CD4-positive, alpha-beta memory T cell (primary cell): Measurements from ENCODE around the gene ARL6IP4. TPM values are rescaled to one million over a fixed set of nuclear protein-coding genes. Genes with fewer than 3 reads are reported as not detected.

ENCODE experiments used
- CTCF ChIA-PET: fragments of 350-600 bp; sonication (Branson Sonifier 250); formaldehyde crosslinking; loops from one replicate; lab custom pipeline; 2021; ENCODE audit warnings: inconsistent platforms; ENCODE audit not compliant: partially characterized antibody; lab: Charles Lee
- POLR2A ChIA-PET: fragments of 350-600 bp; sonication (Branson Sonifier 250); formaldehyde crosslinking; loops from one replicate; lab custom pipeline; 2021; ENCODE audit not compliant: partially characterized antibody; lab: Charles Lee
- DNase-seq, 5 donors: peaks; one replicate each; pipeline versions ENCODE4 v3.0.0 to v3.0.0-alpha.2; 2020 to 2022; ENCODE audit warnings: mixed read lengths in 1 of 5
- H3K27ac ChIP-seq: one replicate; pipeline ENCODE4 v1.7.0; 2013; ENCODE audit warnings: low read depth, low read length
- H3K27me3 ChIP-seq: 2 replicates; pipeline ENCODE4 v1.7.0; 2013; ENCODE audit warnings: mild to moderate bottlenecking, low read length, moderate library complexity; ENCODE audit not compliant: insufficient read depth
- H3K36me3 ChIP-seq: 2 replicates; pipeline ENCODE4 v1.7.0; 2013; ENCODE audit warnings: mild to moderate bottlenecking, low read length, moderate library complexity; ENCODE audit not compliant: insufficient read depth
- H3K4me1 ChIP-seq: 2 replicates; pipeline ENCODE4 v1.7.0; 2013; ENCODE audit warnings: mild to moderate bottlenecking, low read length, moderate library complexity; ENCODE audit not compliant: insufficient read depth
- H3K4me3 ChIP-seq, 2 donors: one replicate each; pipeline ENCODE4 v1.7.0; 2013; ENCODE audit warnings: low read length in 2 of 2, mild to moderate bottlenecking in 1 of 2
- H3K9me3 ChIP-seq, 2 donors: one replicate each; pipeline ENCODE4 v1.7.0; 2013; ENCODE audit warnings: low read length in 2 of 2, control low read depth in 1 of 2; ENCODE audit not compliant: control insufficient read depth in 1 of 2
- H3K27ac Mint-ChIP-seq, 7 donors: one replicate each; pipeline ENCODE4 v1.8.0; 2020 to 2021; ENCODE audit warnings: mixed read lengths in 7 of 7, mild to moderate bottlenecking in 6 of 7, inconsistent platforms in 3 of 7, moderate library complexity in 3 of 7
- H3K27me3 Mint-ChIP-seq, 2 donors: one replicate each; pipeline ENCODE4 v1.8.0; 2020 to 2021; ENCODE audit warnings: mixed read lengths in 2 of 2
- H3K36me3 Mint-ChIP-seq, 2 donors: one replicate each; pipeline ENCODE4 v1.8.0; 2020 to 2021; ENCODE audit warnings: mixed read lengths in 2 of 2, inconsistent platforms in 1 of 2, mild to moderate bottlenecking in 1 of 2
- H3K4me1 Mint-ChIP-seq, 4 donors: one replicate each; pipeline ENCODE4 v1.8.0; 2020 to 2021; ENCODE audit warnings: mixed read lengths in 4 of 4, mild to moderate bottlenecking in 1 of 4
- H3K4me3 Mint-ChIP-seq, 8 donors: one replicate each; pipeline ENCODE4 v1.8.0; 2020 to 2021; ENCODE audit warnings: mixed read lengths in 8 of 8, mild to moderate bottlenecking in 7 of 8, moderate library complexity in 6 of 8, inconsistent platforms in 3 of 8
- H3K9me3 Mint-ChIP-seq, 8 donors: one replicate each; pipeline ENCODE4 v1.8.0; 2020 to 2021; ENCODE audit warnings: mixed read lengths in 8 of 8, mild to moderate bottlenecking in 5 of 8, inconsistent platforms in 3 of 8, moderate library complexity in 1 of 8
- intact Hi-C: fragments of 100-400 bp; cut with micrococcal nuclease; formaldehyde crosslinking; loops from one replicate; pipeline ENCODE4 v1.15.1; 2023
- polyA plus RNA-seq, 2 donors: library from polyadenylated mRNA; unstranded; fragments of 300-500 nt; fragmentation: Illumina TruSeq; gene quantifications; one replicate each; pipeline ENCODE4 v1.2.3, GENCODE V29; 2021
- total RNA-seq, 2 experiments: library from RNA; stranded (reverse); gene quantifications; one replicate each; pipeline ENCODE4 v1.2.3, GENCODE V29; 2021

The ARL6IP4 gene
- total and polyA plus RNA-seq, 4 experiments from 2014 or later: 159 to 252 (median 182) TPM

- POLR2A ChIA-PET: no interaction called here
- Histone ChIP-seq H3K4me1 (no peaks in the 10 kb centered on the region), H3K4me3 (no peak overlapping the region), H3K36me3 (no peaks in the 10 kb centered on the region), H3K9me3 (no peaks in the 10 kb centered on the region), H3K27me3 (no peaks in the 10 kb centered on the region), H3K27ac (no peak overlapping the region)
- intact Hi-C loops: no loop called here
- Mint-ChIP-seq H3K4me3 (no peak overlapping the region), H3K4me1 (peaks cover 0 to 3% (median 0%) of the 10 kb centered on the region in 4 donors), H3K27me3 (no peaks in the 10 kb centered on the region), H3K27ac (no peak overlapping the region), H3K36me3 (no peaks in the 10 kb centered on the region), H3K9me3 (no peaks in the 10 kb centered on the region)
- CTCF ChIA-PET: no interaction called here
- no peak for DNase-seq
These were observed 14.5 kb downstream of the ARL6IP4 start for GRCh38 chr12:122994781-122995502.

DNA sequence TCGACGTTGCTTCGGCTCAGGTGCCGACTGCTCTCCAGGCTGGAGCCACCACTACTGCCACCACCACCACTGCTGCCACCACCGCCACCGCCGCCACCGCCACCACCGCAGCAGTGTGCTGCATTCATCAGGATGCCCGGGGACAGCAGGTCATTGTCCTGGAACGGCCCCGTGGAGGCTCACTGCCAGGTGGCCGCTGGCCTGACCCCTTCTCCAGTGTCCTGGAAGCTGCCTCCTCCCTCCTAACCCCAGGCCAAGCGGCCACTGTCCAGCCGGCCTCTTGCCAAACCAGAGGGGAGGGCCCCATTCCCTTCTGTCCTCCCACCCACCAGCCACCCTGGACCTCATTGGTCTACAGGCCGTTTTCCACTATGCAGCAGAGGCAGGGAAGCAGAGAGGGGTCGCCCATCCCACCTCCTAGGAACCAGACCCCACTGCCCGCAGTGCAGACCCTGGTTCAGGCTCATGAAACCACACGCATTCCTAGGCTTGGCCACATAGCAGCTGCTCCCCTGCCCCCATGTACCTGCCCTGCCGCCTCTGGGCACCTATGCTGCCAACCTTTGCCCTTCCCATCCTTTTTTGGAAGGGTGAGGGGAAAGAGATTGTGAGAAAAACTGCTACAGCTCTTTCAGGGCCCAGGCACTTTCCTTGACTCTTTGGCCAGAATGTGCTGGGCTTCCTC lies 15.2 kb downstream of the ARL6IP4 start:
- Mint-ChIP-seq H3K27ac (peak overlapping the region in 1 of 7 donors; percentile 35), H3K36me3 (no peaks in the 10 kb centered on the region), H3K4me3 (no peak overlapping the region), H3K27me3 (no peaks in the 10 kb centered on the region), H3K4me1 (peaks cover 0 to 3% (median 0%) of the 10 kb centered on the region in 4 donors), H3K9me3 (no peaks in the 10 kb centered on the region)
- no peak overlapping the region for H3K4me3 ChIP-seq
- DNase-seq: no peak
- no peaks in the 10 kb centered on the region for H3K27me3 ChIP-seq
- H3K4me1 ChIP-seq: no peaks in the 10 kb centered on the region
- ChIA-PET POLR2A (no interaction called here), CTCF (no interaction called here)
- intact Hi-C loops: no loop called here
- no peaks in the 10 kb centered on the region for H3K36me3 ChIP-seq
- no peaks in the 10 kb centered on the region for H3K9me3 ChIP-seq
- no peak overlapping the region for H3K27ac ChIP-seq

- H3K36me3 Mint-ChIP-seq: no peaks in the 10 kb centered on the region
- Histone ChIP-seq H3K36me3 (no peaks in the 10 kb centered on the region), H3K4me3 (no peak overlapping the region), H3K27ac (no peak overlapping the region), H3K9me3 (no peaks in the 10 kb centered on the region), H3K4me1 (no peaks in the 10 kb centered on the region), H3K27me3 (no peaks in the 10 kb centered on the region)
- no peaks in the 10 kb centered on the region for H3K27me3 Mint-ChIP-seq
- POLR2A ChIA-PET: no interaction called here
- CTCF ChIA-PET: no interaction called here
- DNase-seq: no peak
- H3K4me3 Mint-ChIP-seq: no peak overlapping the region
- H3K9me3 Mint-ChIP-seq: no peaks in the 10 kb centered on the region
- intact Hi-C loops: no loop called here
- H3K27ac Mint-ChIP-seq: no peak overlapping the region
- peaks cover 0 to 3% (median 0%) of the 10 kb centered on the region in 4 donors for H3K4me1 Mint-ChIP-seq
These were observed 15.7 kb downstream of the ARL6IP4 start for GRCh38 chr12:122996188-122996601.

GRCh38 chr12:122996621-122997342 lies 16.3 kb downstream of the ARL6IP4 start:
- Mint-ChIP-seq H3K36me3 (no peaks in the 10 kb centered on the region), H3K9me3 (no peaks in the 10 kb centered on the region), H3K4me1 (peaks cover 0 to 3% (median 0%) of the 10 kb centered on the region in 4 donors), H3K27me3 (no peaks in the 10 kb centered on the region), H3K27ac (no peak overlapping the region), H3K4me3 (no peak overlapping the region)
- DNase-seq: no peak
- no peaks in the 10 kb centered on the region for H3K36me3 ChIP-seq
- no peaks in the 10 kb centered on the region for H3K4me1 ChIP-seq
- intact Hi-C loops: no loop called here
- H3K27me3 ChIP-seq: no peaks in the 10 kb centered on the region
- ChIA-PET POLR2A (no interaction called here), CTCF (no interaction called here)
- H3K27ac ChIP-seq: no peak overlapping the region
- no peak overlapping the region for H3K4me3 ChIP-seq
- no peaks in the 10 kb centered on the region for H3K9me3 ChIP-seq

GRCh38 chr12:122997343-122998250 lies 17.1 kb downstream of the ARL6IP4 start:
- Mint-ChIP-seq H3K36me3 (no peaks in the 10 kb centered on the region), H3K9me3 (no peaks in the 10 kb centered on the region), H3K27ac (no peak overlapping the region), H3K4me3 (no peak overlapping the region), H3K27me3 (no peaks in the 10 kb centered on the region), H3K4me1 (peaks cover 0 to 3% (median 0%) of the 10 kb centered on the region in 4 donors)
- DNase-seq: no peak
- Histone ChIP-seq H3K27ac (no peak overlapping the region), H3K9me3 (no peaks in the 10 kb centered on the region), H3K36me3 (no peaks in the 10 kb centered on the region), H3K27me3 (no peaks in the 10 kb centered on the region), H3K4me1 (no peaks in the 10 kb centered on the region), H3K4me3 (no peak overlapping the region)
- POLR2A ChIA-PET: interaction anchor here (0.5 to 1.5 kb wide), 2 partner anchors 235 to 527 kb away, joined by 3 read pairs; no protein-coding TSS in a partner anchor
- CTCF ChIA-PET: no interaction called here
- intact Hi-C loops: no loop called here

DNA sequence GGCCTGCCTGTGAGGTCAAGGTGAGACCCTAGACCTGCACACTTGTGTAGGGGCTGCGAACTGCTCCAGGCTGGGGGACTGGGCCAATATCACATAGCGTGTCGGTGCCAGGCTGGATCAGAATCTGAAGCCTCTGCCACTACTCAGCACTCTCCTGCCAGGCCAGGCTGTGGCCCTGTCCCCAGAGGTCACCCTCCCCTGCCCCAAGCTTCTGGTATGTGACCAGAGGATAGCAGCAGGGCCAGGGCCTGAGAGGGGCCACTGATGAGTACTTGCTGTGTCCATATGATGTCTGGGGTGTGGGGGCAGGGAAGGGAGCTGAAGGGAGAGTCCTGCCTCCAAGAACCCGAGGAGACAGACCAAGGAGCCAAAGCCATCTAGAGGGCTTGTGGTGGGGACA lies 17.8 kb downstream of the ARL6IP4 start:
- Histone ChIP-seq H3K27me3 (no peaks in the 10 kb centered on the region), H3K4me1 (no peaks in the 10 kb centered on the region), H3K9me3 (no peaks in the 10 kb centered on the region), H3K36me3 (no peaks in the 10 kb centered on the region), H3K27ac (no peak overlapping the region), H3K4me3 (no peak overlapping the region)
- peaks cover 0 to 3% (median 0%) of the 10 kb centered on the region in 4 donors for H3K4me1 Mint-ChIP-seq
- H3K27me3 Mint-ChIP-seq: no peaks in the 10 kb centered on the region
- CTCF ChIA-PET: no interaction called here
- peak overlapping the region in 1 of 7 donors; percentile 18 for H3K27ac Mint-ChIP-seq
- no peaks in the 10 kb centered on the region for H3K9me3 Mint-ChIP-seq
- no peak for DNase-seq
- POLR2A ChIA-PET: interaction anchor here (0.5 to 1.5 kb wide), 2 partner anchors 234 to 527 kb away, joined by 3 read pairs; no protein-coding TSS in a partner anchor
- H3K4me3 Mint-ChIP-seq: no peak overlapping the region
- no peaks in the 10 kb centered on the region for H3K36me3 Mint-ChIP-seq
- intact Hi-C loops: no loop called here
